GM21423 (cell line): ENCODE results near the gene NEIL1.

Experiments
- ATAC-seq: cut with Tn5 transposase; IDR thresholded peaks from one replicate; pipeline ENCODE4 v1.9.1; 2021; ENCODE audit warnings: mild to moderate bottlenecking, moderate library complexity; ENCODE audit not compliant: unreplicated experiment

Gene NEIL1

DNA sequence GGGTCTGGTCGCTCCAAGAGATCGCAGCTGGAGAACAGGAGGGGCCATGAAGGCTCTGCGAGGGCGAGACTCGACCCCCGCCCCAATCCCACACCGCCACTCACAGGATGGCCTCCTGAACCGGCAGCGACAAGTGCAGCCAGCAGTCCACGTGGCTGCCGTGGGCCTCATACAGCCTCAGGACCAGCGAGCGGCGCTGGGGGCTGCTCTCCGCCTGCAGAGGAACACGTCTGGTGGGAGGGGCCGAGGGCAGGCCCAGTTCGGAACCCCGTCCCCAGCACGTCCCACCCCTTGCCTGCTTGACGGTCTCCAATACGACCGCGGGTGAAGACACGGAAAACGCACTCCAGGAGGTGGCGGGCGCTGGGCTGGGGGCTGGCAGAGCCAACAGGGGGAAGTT is 9.2 kb downstream of the NEIL1 start:
- ATAC-seq: no peak

- ATAC-seq: no peak
Measured at GRCh38 chr15:75356517-75356916, 9.7 kb downstream of the NEIL1 start.

GRCh38 chr15:75357976-75358673 is 11.3 kb downstream of the NEIL1 start:
- ATAC-seq: no peak

- ATAC-seq: no peak
Measured at GRCh38 chr15:75358771-75359536, 12.1 kb downstream of the NEIL1 start.

DNA sequence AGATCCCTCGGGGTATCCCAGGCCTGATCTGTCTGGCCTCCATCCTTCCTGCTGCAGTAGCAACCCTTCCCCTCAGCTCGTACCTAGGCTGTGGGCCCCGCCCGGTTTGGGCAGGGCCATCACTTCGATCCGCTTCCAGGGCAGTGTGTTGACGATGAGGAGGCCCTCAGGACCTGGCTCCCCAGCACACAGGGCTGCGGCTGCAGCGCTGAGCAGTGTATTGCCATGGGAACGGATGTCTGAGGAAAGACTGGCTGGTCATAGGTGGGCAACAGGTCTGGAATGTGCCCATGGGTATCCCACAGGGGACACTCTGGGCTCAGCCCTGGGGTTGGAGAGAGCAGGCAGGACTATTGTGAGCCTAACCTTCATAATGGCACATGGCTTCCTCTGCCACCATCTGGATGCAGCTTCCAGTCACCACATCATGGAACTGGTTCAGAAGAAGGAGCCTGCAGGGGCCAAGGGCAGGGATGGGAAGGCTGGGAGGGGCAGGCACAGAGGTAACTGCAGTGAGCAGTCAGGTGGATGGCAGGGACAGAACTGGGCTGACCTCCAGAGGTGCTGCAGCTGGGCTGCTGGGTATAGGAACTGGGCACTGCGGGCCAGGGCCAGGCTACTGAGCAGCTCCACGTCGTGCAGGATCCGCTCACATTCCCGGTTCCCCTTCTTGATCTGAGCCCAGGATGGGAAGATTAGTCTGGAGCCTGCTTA is 12.9 kb downstream of the NEIL1 start:
- ATAC-seq: no peak

DNA sequence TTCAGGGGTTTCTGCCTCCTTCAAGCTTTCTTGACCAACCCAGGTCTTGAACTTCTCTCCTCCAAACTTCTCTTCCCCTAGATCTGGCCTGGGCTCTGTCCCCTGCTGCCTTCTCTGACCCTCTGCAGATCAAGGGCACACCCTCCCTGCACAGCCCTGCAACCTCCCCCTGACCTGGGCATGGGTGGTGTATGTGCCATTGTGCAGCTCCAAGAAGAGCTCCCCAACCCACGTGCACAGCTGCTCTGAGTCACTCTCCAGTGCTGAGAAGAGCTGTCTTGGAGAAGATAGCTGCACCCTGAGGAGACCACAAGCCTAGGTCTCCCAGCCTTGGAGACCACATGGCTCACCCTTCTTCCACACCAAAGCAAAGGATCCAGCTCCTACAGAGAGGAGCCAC is 13.6 kb downstream of the NEIL1 start:
- ATAC-seq: no peak

GRCh38 chr15:75360856-75361255 is 14.0 kb downstream of the NEIL1 start:
- ATAC-seq: no peak

DNA sequence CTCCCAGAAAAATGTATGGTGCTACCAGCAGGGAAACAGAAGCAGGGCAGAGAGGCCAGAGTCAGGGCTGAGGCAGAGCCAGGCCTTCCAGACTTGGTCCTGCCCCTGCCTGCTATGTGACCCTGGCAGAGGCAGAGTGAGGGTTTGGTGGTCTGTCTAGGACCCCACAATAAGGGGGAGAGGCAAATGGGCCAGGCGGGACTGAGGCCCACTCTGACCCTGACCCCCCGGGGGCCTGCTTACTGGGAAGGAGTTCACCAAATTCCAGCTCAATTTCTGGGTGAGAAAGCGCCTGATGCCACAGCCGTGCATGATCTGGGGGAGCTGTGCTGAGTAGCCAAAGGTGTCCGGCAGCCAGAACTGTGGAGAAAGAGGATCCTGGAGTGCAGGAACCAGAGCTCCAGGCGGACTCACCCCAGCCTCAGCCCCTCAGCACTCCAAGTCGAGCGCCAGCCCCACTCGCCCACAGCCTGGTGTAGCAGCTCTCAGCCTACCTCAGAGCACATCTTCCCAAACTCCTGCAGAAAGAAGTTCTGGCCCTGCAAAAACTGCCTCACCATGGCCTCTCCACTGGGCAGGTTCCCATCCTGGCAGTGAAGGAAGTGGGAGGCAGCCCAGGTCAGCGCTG is 14.6 kb downstream of the NEIL1 start:
- no peak for ATAC-seq

DNA sequence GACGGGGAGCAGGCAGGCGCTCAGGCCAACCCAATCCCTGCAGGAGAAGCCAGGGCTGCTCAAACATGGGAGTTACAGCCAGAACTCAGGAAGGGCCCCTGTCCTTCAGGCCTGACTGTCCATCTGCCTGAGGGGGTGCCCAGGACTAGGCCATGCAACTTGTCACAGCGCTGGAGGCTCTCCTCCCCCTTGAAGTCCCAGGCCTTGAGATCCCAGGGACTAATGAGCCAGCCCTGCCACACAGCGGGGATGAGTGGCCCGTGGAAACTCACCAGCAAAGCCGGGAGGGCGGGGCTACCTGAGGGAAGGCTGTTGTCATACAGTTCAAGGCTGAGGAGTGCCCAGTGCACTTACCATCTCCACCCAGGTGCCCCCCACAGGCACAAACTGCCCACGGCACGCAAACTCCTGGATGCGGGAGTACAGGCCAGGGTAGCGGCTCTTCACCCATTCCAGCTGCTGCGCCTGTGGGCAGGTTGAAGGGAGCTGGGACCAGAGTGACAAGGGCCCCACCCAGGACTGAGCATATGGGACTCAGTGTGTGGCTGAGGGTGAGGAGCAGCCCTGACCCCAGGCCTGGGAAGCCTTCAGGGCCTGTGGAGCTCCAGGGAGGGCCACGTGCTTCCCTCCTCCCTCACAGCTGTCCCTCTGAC is 15.3 kb downstream of the NEIL1 start:
- no peak for ATAC-seq

GRCh38 chr15:75362642-75363249 is 15.9 kb downstream of the NEIL1 start:
- ATAC-seq: no peak

GRCh38 chr15:75363786-75364185 is 16.9 kb downstream of the NEIL1 start:
- no peak for ATAC-seq

DNA sequence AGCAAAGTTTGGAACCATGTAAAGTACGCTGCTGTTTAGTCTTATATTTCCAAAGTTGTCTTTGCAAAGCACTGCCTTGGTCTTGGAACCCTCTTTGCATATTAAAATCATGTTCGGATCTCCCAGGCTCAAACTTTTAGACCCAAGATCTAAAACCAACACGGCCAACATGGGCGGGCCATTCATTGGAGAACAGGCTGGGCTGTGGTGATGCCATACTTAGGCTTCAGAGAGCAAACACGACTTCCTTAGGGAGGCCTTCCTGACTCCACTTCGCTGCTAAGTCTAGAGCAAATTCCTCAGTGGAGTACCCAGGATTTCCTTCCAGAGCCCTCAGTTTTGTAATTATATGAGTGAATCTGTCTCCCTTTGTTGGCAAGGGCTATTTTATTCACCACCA is 18.0 kb downstream of the NEIL1 start:
- no peak for ATAC-seq

- ATAC-seq: no peak
Measured at GRCh38 chr15:75366163-75366562, 19.3 kb downstream of the NEIL1 start.

GRCh38 chr15:75367006-75367405 is 20.2 kb downstream of the NEIL1 start:
- ATAC-seq: no peak

DNA sequence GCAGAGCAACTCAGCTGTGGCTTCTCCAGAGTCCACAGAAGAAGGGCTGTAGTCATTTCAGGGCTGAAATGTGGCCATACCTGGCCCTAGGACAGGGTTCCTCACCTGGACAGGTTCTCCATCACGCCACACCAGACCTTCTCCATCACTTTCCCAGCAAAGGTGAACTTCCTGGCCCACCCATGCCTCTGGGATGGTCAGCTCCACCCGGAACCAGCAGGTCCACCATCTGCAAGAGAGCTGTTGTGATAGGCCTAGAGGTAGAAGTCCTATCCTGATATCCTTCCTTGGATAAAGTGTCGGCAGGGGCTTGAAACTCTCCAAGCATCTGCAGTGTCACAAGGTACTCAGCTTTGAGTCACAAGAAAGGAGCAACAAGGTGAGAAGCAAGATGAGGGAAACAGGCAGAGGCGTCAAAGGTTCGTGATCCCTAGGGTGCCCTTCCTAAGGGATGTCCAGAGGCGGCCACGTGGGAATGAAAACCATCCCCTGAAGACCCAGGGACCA is 20.6 kb downstream of the NEIL1 start:
- no peak for ATAC-seq

DNA sequence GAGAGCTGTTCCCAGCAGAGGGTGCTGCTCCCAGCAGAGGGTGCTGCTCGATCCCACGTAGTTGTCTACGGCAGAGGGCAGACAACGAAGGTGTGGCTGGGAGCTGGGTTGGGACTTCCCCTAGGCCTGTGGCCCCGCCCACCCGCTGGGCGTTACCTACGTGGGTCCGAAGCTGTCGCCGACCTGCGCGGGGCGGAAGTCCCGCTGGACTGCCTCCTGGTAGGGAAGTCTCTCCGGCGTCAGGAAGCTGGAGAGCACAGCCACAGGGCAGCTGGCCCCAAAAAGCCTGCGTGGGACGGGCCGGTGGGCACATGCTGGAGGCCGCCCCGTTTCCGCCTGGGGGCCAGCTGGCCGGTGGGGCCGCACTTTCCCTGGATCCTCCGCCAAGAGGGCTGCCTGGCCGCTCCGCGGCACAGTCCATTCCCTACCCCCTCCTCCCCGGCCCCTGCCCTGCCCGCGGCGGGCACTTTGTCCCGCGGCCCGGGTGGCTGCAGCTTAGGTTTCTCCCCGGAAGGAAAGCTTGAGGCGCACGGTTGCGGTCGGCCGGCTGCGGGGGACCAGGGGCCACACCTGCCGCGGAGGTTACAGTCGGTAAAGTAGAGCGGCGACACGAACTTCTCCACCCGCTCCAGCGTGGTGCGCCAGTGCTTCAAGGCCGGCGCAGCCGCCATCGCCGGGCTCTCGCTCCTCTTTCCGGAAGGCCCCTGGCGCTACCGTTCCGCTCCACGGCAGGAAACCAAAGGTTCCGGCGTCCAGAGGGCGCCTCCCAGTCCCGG is 21.3 kb downstream of the NEIL1 start, which contains the start of gene MAN2C1:
Gene MAN2C1 (minus strand): TSS at position 695 of the 776 bp plus-strand sequence. CDS start 24 bp downstream, at position 671.
- ATAC-seq: peak; percentile 89

GRCh38 chr15:75368689-75369239 is 21.9 kb downstream of the NEIL1 start:
- ATAC-seq: peak; percentile 6

DNA sequence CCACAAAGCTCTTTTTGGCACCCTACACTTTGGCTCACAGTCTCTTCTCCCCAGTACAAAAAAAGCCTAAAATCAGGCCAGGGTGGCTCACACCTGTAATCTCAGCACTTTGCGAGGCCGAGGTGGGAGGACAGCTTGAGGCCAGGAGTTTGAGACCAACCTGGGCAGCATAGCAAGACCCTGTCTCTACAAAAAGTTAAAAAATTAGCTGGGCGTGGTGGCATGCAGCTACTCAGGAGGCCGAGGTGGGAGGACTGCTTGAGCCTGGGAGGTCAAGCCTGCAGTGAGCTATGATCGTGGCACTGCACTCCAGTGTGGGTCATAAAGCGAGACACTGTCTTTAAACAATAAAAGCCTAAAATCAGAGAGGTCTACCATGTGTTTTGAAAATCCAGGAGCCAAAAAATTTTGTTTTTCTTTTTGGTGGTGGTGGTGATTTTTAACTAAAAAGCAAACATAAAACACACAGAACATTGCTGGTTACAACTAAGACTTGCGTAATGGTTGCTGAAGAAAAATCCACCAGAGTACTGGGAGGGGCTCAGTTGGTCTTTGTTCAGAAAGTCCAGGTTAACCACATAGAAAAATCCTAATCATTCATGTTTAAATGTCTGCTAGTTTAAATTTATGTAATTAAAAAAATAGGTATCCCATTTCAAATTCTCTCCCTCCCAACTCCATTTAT is 23.2 kb downstream of the NEIL1 start:
- ATAC-seq: no peak
